K562 (cell line): ENCODE measurements around the gene TUBA1B. TPM values are rescaled to one million over a fixed set of nuclear protein-coding genes. Genes with fewer than 3 reads are reported as not detected.

Experiments
- ASH1L ChIP-seq: fragments of 450-650 bp; IDR thresholded peaks from 2 replicates; pipeline ENCODE4 v1.6.1; 2018; ENCODE audit warnings: borderline replicate concordance, mild to moderate bottlenecking, low read depth; ENCODE audit not compliant: partially characterized antibody
- CBX2 ChIP-seq: fragments of 200-600 bp; sonication (generic); IDR thresholded peaks from one replicate; pipeline ENCODE4 v1.6.1; 2012; ENCODE audit warnings: mild to moderate bottlenecking, low read length, inconsistent platforms; ENCODE audit not compliant: insufficient read depth, poor library complexity, severe bottlenecking
- CXXC5 ChIP-seq: fragments of 250-450 bp; sonication (Bioruptor Pico); IDR thresholded peaks from 2 replicates; pipeline ENCODE4 v1.8.0; 2022; ENCODE audit warnings: inconsistent platforms, mild to moderate bottlenecking, moderate library complexity
- DACH1 ChIP-seq: fragments of 450-650 bp; IDR thresholded peaks from 2 replicates; pipeline ENCODE4 v1.6.1; 2018; ENCODE audit not compliant: partially characterized antibody
- HDAC6 ChIP-seq: IDR thresholded peaks from 2 replicates; pipeline ENCODE4 v1.6.1; 2012; ENCODE audit warnings: low read depth, mild to moderate bottlenecking, control low read depth, inconsistent platforms, low read length, moderate library complexity
- KLF6 ChIP-seq: fragments of 250-450 bp; sonication (Bioruptor Pico); IDR thresholded peaks from 2 replicates; pipeline ENCODE4 v1.4.0; 2020; ENCODE audit warnings: mild to moderate bottlenecking, moderate library complexity, borderline replicate concordance
- PHF20 ChIP-seq: fragments of 450-650 bp; IDR thresholded peaks from 2 replicates; pipeline ENCODE4 v1.6.1; 2018; ENCODE audit not compliant: partially characterized antibody
- RBBP5 ChIP-seq: fragments of 200-600 bp; sonication (generic); IDR thresholded peaks from 2 replicates; pipeline ENCODE4 v1.6.1; 2012; ENCODE audit warnings: borderline replicate concordance, mild to moderate bottlenecking, low read length, control low read depth, inconsistent platforms; ENCODE audit not compliant: insufficient read depth, poor library complexity, severe bottlenecking
- RCOR1 ChIP-seq, 2 experiments: IDR thresholded peaks; 2 replicates each; pipeline ENCODE4 v1.6.1; 2012; ENCODE audit warnings: low read depth in 2 of 2, low read length in 2 of 2, borderline replicate concordance in 1 of 2, improper control_type of control experiment in 1 of 2
- SMAD4 ChIP-seq: fragments of 250-450 bp; sonication (Bioruptor Pico); conservative IDR thresholded peaks from 2 replicates; pipeline ENCODE4 v1.8.0; 2021; ENCODE audit warnings: inconsistent platforms, mild to moderate bottlenecking, moderate library complexity
- ZNF57 ChIP-seq: fragments of 450-650 bp; formaldehyde crosslinking; IDR thresholded peaks from 2 replicates; pipeline ENCODE4 v1.4.0; 2020; ENCODE audit warnings: mild to moderate bottlenecking, moderate library complexity
- polyA plus RNA-seq, 8 experiments: library from polyadenylated mRNA; depleted of rRNA in 4 of 8; stranded (reverse) in 5 of 8; unstranded in 3 of 8; fragments of >200 nt; fragmentation: Nextera tagmentation in 2 of 8; fragmentation: Illumina TruSeq in 1 of 8; extraction: Ambion mirVana in 2 of 8; extraction: Trizol in 1 of 8; gene quantifications; 2 replicates each; pipeline versions ENCODE4 v1.2.1 to v1.2.3, GENCODE V29; 2011 to 2014; ENCODE audit warnings: inconsistent platforms in 1 of 8, missing spikeins in 1 of 8
- total RNA-seq, 7 experiments: library from RNA; depleted of rRNA in 6 of 7; stranded (reverse); fragments of >200 nt in 6 of 7; fragmentation: Illumina TruSeq in 2 of 7; extraction: Trizol in 2 of 7; gene quantifications; 2 replicates each; pipeline versions ENCODE4 v1.2.1 to v1.2.3, GENCODE V29; 2011 to 2021; ENCODE audit warnings: low replicate concordance in 1 of 7
- TF ChIP-seq, protein P1 (sequence below): fragments of 250-450 bp; sonication (Bioruptor Pico); IDR thresholded peaks from 2 replicates; pipeline ENCODE4 v1.5.0; 2022; ENCODE audit warnings: mild to moderate bottlenecking
- TF ChIP-seq, protein P2 (sequence below): sonication (generic); formaldehyde crosslinking; IDR thresholded peaks from 2 replicates; pipeline ENCODE4 v1.4.0; 2020; ENCODE audit warnings: mild to moderate bottlenecking, missing genetic modification reagents
- TF ChIP-seq, protein P3 (sequence below): sonication (generic); formaldehyde crosslinking; IDR thresholded peaks from 2 replicates; pipeline ENCODE4 v1.8.0; 2023; ENCODE audit warnings: missing genetic modification reagents, mild to moderate bottlenecking, borderline replicate concordance

The TUBA1B gene
- total and polyA plus RNA-seq, 9 of the 15 experiments (the other 6 are each of a cell fraction or from before 2014, with no cell fraction given), result 2,189 to 4,624 (median 2,628) TPM

DNA sequence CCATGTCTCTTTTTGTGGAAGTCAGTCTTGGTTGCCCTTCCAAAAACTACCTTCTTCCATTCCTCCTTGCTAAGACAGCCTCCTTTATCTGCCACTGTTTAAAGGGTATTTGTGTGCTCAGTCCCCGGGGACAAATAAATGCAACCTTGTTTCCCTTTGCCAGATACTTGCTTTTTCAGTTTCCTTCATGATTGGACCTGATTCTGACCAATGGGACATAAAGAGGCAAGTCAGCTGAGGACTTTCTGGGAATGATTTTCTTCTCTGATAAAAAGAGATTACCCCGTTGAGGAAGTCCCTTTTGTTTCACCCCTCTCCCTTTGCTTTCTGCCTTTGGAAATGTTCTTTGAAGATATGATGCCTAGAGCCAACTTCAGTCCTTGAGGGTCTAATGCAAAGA is 7.4 kb upstream of the TUBA1B start (continued):
- TF ChIP-seq ZNF57 (CRISPR knock-in tag) (no peak), ASH1L (no peak), RCOR1 (IDR thresholded peaks at IDR 0.05; ENCODE audit: borderline replicate concordance in 1 of 2, low read depth in 2 of 2, low read length in 2 of 2) (peak in 1 of 2 experiments; percentile 18; a peak in 1 of 4 replicates), CBX2 (no peak), HDAC6 (no peak), KLF6 (CRISPR knock-in tag) (no peak), CXXC5 (CRISPR knock-in tag) (no peak), RBBP5 (no peak), DACH1 (no peak), PHF20 (no peak), SMAD4 (CRISPR knock-in tag) (no peak)
- TF ChIP-seq, protein P1, sequence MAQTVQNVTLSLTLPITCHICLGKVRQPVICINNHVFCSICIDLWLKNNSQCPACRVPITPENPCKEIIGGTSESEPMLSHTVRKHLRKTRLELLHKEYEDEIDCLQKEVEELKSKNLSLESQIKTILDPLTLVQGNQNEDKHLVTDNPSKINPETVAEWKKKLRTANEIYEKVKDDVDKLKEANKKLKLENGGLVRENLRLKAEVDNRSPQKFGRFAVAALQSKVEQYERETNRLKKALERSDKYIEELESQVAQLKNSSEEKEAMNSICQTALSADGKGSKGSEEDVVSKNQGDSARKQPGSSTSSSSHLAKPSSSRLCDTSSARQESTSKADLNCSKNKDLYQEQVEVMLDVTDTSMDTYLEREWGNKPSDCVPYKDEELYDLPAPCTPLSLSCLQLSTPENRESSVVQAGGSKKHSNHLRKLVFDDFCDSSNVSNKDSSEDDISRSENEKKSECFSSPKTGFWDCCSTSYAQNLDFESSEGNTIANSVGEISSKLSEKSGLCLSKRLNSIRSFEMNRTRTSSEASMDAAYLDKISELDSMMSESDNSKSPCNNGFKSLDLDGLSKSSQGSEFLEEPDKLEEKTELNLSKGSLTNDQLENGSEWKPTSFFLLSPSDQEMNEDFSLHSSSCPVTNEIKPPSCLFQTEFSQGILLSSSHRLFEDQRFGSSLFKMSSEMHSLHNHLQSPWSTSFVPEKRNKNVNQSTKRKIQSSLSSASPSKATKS (CRISPR knock-in tag), result no peak
- TF ChIP-seq, protein P2, sequence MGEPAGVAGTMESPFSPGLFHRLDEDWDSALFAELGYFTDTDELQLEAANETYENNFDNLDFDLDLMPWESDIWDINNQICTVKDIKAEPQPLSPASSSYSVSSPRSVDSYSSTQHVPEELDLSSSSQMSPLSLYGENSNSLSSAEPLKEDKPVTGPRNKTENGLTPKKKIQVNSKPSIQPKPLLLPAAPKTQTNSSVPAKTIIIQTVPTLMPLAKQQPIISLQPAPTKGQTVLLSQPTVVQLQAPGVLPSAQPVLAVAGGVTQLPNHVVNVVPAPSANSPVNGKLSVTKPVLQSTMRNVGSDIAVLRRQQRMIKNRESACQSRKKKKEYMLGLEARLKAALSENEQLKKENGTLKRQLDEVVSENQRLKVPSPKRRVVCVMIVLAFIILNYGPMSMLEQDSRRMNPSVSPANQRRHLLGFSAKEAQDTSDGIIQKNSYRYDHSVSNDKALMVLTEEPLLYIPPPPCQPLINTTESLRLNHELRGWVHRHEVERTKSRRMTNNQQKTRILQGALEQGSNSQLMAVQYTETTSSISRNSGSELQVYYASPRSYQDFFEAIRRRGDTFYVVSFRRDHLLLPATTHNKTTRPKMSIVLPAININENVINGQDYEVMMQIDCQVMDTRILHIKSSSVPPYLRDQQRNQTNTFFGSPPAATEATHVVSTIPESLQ, result no peak
- TF ChIP-seq, protein P3, sequence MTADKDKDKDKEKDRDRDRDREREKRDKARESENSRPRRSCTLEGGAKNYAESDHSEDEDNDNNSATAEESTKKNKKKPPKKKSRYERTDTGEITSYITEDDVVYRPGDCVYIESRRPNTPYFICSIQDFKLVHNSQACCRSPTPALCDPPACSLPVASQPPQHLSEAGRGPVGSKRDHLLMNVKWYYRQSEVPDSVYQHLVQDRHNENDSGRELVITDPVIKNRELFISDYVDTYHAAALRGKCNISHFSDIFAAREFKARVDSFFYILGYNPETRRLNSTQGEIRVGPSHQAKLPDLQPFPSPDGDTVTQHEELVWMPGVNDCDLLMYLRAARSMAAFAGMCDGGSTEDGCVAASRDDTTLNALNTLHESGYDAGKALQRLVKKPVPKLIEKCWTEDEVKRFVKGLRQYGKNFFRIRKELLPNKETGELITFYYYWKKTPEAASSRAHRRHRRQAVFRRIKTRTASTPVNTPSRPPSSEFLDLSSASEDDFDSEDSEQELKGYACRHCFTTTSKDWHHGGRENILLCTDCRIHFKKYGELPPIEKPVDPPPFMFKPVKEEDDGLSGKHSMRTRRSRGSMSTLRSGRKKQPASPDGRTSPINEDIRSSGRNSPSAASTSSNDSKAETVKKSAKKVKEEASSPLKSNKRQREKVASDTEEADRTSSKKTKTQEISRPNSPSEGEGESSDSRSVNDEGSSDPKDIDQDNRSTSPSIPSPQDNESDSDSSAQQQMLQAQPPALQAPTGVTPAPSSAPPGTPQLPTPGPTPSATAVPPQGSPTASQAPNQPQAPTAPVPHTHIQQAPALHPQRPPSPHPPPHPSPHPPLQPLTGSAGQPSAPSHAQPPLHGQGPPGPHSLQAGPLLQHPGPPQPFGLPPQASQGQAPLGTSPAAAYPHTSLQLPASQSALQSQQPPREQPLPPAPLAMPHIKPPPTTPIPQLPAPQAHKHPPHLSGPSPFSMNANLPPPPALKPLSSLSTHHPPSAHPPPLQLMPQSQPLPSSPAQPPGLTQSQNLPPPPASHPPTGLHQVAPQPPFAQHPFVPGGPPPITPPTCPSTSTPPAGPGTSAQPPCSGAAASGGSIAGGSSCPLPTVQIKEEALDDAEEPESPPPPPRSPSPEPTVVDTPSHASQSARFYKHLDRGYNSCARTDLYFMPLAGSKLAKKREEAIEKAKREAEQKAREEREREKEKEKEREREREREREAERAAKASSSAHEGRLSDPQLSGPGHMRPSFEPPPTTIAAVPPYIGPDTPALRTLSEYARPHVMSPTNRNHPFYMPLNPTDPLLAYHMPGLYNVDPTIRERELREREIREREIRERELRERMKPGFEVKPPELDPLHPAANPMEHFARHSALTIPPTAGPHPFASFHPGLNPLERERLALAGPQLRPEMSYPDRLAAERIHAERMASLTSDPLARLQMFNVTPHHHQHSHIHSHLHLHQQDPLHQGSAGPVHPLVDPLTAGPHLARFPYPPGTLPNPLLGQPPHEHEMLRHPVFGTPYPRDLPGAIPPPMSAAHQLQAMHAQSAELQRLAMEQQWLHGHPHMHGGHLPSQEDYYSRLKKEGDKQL (CRISPR knock-in tag), result no peak
